Natural killer cell (primary cell): ENCODE measurements around the gene ZDHHC3. TPM values are rescaled to one million over a fixed set of nuclear protein-coding genes. Genes with fewer than 3 reads are reported as not detected.

Experiments
- ATAC-seq, 3 donors: fragments of 150-1000 bp in 2 of 3; fragments of 200-7000 bp in 1 of 3; cut with Tn5 transposase; 1 replicate in 1 of 3; 2 replicates in 2 of 3; pipeline ENCODE4 v1.10.0; 2021; ENCODE audit warnings: mild to moderate bottlenecking in 2 of 3, moderate library complexity in 2 of 3
- DNase-seq, 2 donors: peaks; one replicate each; pipeline versions ENCODE4 v3.0.0 to v3.0.0-alpha.2; 2013 to 2021; ENCODE audit warnings: mixed read lengths in 1 of 2
- H3K27ac ChIP-seq: one replicate; pipeline ENCODE4 v1.5.1; 2013; ENCODE audit warnings: mild to moderate bottlenecking, low read length
- H3K27me3 ChIP-seq: one replicate; pipeline ENCODE4 v1.6.1; 2013; ENCODE audit warnings: low read length; ENCODE audit not compliant: control insufficient read depth, insufficient read depth
- H3K36me3 ChIP-seq: one replicate; pipeline ENCODE4 v1.6.1; 2013; ENCODE audit warnings: low read length; ENCODE audit not compliant: control insufficient read depth, insufficient read depth
- H3K4me1 ChIP-seq: one replicate; pipeline ENCODE4 v1.6.1; 2013; ENCODE audit warnings: low read length; ENCODE audit not compliant: control insufficient read depth, insufficient read depth
- H3K4me3 ChIP-seq: one replicate; pipeline ENCODE4 v1.5.1; 2013; ENCODE audit warnings: low read length
- H3K9me3 ChIP-seq: one replicate; pipeline ENCODE4 v1.6.1; 2013; ENCODE audit warnings: low read length; ENCODE audit not compliant: control insufficient read depth, insufficient read depth
- H3K27ac Mint-ChIP-seq, 2 donors: one replicate each; pipeline ENCODE4 v1.8.0; 2022; ENCODE audit warnings: mild to moderate bottlenecking in 2 of 2, mixed read lengths in 2 of 2, moderate library complexity in 1 of 2
- H3K27me3 Mint-ChIP-seq, 2 donors: one replicate each; pipeline ENCODE4 v1.8.0; 2022; ENCODE audit warnings: low read depth in 2 of 2, mixed read lengths in 2 of 2
- H3K36me3 Mint-ChIP-seq: one replicate; pipeline ENCODE4 v1.8.0; 2022; ENCODE audit warnings: mixed read lengths
- H3K4me1 Mint-ChIP-seq, 2 donors: one replicate each; pipeline ENCODE4 v1.8.0; 2022; ENCODE audit warnings: mixed read lengths in 2 of 2
- H3K4me3 Mint-ChIP-seq: one replicate; pipeline ENCODE4 v1.8.0; 2022; ENCODE audit warnings: mild to moderate bottlenecking, moderate library complexity, mixed read lengths
- H3K9me3 Mint-ChIP-seq, 2 donors: one replicate each; pipeline ENCODE4 v1.8.0; 2022; ENCODE audit warnings: mixed read lengths in 2 of 2
- WGBS: methylation state at CpG from one replicate; pipeline ENCODE4 v1.1.7; 2013; ENCODE audit warnings: missing lambda C conversion rate; ENCODE audit not compliant: insufficient coverage; 5-methylcytosine and 5-hydroxymethylcytosine counted together
- intact Hi-C: fragments of 100-400 bp; cut with micrococcal nuclease; formaldehyde crosslinking; loops from one replicate; pipeline ENCODE4 v1.14.2; 2022
- total RNA-seq, 4 donors: library from RNA; stranded (reverse); fragments of 120-200 nt in 1 of 4; gene quantifications; one replicate each; pipeline versions ENCODE4 v1.2.3 to v1.2.4, GENCODE V29; 2013 to 2022
- TF ChIP-seq, protein P1 (sequence below): fragments of 200-600 bp; IDR thresholded peaks from one replicate; pipeline ENCODE4 v1.8.0; 2022; ENCODE audit warnings: antibody characterized with exemption

The ZDHHC3 gene
- total RNA-seq, 3 donors from 2014 or later (not counting 1 experiment from before 2014, with no cell fraction given), result 62.3 to 100.0 (median 78.6) TPM

DNA sequence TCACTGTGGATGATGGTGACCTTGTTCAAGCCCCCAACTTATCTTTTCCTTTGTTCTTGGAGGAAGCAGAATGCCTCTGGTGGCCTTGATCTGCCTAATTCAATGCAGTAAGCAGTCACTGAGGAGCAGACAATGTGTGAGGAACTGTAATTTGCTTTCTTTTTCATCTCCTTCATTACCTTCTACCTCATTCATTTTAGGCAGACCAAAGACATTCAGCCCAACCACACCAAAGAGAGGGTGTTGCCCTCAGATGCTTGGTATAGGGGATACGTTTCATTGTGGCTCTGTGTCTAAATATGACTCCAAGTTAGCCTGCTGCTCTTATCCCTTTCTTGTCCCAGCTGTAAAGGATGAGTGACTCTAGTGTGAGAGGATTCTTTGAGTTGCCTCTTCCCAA, 15.4 kb upstream of the ZDHHC3 start:
- intact Hi-C loops, result no loop called here
- TF ChIP-seq, protein P1, sequence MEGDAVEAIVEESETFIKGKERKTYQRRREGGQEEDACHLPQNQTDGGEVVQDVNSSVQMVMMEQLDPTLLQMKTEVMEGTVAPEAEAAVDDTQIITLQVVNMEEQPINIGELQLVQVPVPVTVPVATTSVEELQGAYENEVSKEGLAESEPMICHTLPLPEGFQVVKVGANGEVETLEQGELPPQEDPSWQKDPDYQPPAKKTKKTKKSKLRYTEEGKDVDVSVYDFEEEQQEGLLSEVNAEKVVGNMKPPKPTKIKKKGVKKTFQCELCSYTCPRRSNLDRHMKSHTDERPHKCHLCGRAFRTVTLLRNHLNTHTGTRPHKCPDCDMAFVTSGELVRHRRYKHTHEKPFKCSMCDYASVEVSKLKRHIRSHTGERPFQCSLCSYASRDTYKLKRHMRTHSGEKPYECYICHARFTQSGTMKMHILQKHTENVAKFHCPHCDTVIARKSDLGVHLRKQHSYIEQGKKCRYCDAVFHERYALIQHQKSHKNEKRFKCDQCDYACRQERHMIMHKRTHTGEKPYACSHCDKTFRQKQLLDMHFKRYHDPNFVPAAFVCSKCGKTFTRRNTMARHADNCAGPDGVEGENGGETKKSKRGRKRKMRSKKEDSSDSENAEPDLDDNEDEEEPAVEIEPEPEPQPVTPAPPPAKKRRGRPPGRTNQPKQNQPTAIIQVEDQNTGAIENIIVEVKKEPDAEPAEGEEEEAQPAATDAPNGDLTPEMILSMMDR, result no peak
- Mint-ChIP-seq H3K4me3 (no peak overlapping the region), H3K36me3 (no peaks in the 10 kb centered on the region), H3K4me1 (peaks cover 40 to 55% of the 10 kb centered on the region in 2 donors), H3K9me3 (no peaks in the 10 kb centered on the region), H3K27me3 (no peaks in the 10 kb centered on the region), H3K27ac (no peak overlapping the region)
- no peak overlapping the region for H3K4me3 ChIP-seq
- no peak for ATAC-seq
- no CpG with 5 or more reads among the region's 1 CpG for WGBS
- H3K27ac ChIP-seq, result no peak overlapping the region
- H3K36me3 ChIP-seq, result peaks cover 31% of the 10 kb centered on the region
- H3K4me1 ChIP-seq, result no peaks in the 10 kb centered on the region
- H3K27me3 ChIP-seq, result no peaks in the 10 kb centered on the region
- peak in 1 of 2 donors; percentile 30 for DNase-seq
- no peaks in the 10 kb centered on the region for H3K9me3 ChIP-seq

DNA sequence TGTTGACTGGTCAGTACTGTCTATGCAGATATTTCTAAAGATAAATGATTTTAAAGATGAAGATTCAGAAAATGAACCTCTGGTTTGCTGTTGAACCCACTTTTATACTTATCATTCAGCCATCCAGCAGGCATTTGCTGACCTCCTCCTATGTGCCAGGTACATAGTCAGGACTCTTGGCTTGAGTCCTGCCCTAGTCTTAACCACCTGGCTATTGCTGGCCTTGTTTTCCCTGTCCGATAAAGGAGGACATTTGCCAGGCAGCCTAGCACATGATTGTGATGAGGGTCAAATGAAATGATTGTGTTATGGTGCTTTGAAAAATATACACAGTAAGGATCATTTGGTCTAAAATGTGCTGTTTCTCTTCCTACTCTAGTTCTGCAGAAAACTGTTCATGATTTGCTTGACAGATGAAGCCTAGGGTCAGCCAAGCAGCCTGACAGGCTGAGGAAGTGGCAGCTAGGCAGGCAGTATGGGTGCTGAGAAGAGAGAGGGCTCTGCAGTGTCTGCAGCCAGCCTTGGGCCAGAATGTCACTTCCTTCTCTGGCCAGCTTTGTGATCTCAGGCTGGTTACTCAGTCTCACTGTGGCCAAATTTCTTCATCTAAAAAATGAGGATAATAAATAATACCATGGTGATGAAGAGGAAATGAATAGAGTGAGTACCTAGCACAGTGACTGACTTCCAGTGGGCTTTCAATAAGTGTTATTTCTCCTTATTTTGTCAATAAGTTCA, 13.8 kb upstream of the ZDHHC3 start:
- no peak overlapping the region for H3K27ac ChIP-seq
- Mint-ChIP-seq H3K9me3 (no peaks in the 10 kb centered on the region), H3K27ac (no peak overlapping the region), H3K36me3 (no peaks in the 10 kb centered on the region), H3K4me1 (peaks cover 45 to 50% of the 10 kb centered on the region in 2 donors), H3K4me3 (no peak overlapping the region), H3K27me3 (no peaks in the 10 kb centered on the region)
- H3K27me3 ChIP-seq, result no peaks in the 10 kb centered on the region
- peaks cover 26% of the 10 kb centered on the region for H3K36me3 ChIP-seq
- intact Hi-C loops, result no loop called here
- no peaks in the 10 kb centered on the region for H3K9me3 ChIP-seq
- peaks cover 11% of the 10 kb centered on the region for H3K4me1 ChIP-seq
- WGBS, result 100% methylated on average over 1 of the region's 1 CpG
- no peak for DNase-seq
- TF ChIP-seq, protein P1, result no peak
- no peak for ATAC-seq
- no peak overlapping the region for H3K4me3 ChIP-seq

DNA sequence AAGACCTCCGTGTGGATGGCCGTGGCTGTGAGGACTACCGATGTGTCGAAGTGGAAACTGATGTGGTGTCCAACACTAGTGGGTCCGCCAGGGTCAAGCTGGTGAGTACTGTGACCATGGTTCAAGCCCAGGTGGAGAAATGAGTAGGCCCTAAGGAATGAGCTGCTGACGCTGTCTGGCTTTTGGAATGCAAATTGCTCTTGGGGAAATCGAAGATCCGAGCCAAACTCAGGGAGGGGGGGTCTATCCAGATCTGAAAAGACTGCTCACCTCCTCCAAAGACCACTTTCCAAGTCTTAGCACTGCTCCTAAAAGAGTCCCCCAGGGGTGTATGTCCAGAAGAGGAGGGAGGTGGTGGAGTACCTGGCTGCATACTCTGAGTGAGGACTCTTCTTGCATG, 13.2 kb upstream of the ZDHHC3 start:
- DNase-seq, result no peak
- Mint-ChIP-seq H3K4me1 (peaks cover 52 to 57% of the 10 kb centered on the region in 2 donors), H3K27ac (no peak overlapping the region), H3K9me3 (no peaks in the 10 kb centered on the region), H3K4me3 (no peak overlapping the region), H3K27me3 (no peaks in the 10 kb centered on the region), H3K36me3 (no peaks in the 10 kb centered on the region)
- TF ChIP-seq, protein P1, result no peak
- Histone ChIP-seq H3K4me3 (no peak overlapping the region), H3K4me1 (peaks cover 16% of the 10 kb centered on the region), H3K9me3 (no peaks in the 10 kb centered on the region), H3K27ac (no peak overlapping the region), H3K36me3 (peaks cover 26% of the 10 kb centered on the region), H3K27me3 (no peaks in the 10 kb centered on the region)
- no peak for ATAC-seq
- 99% methylated on average over 8 of the region's 8 CpGs for WGBS
- intact Hi-C loops, result no loop called here

DNA sequence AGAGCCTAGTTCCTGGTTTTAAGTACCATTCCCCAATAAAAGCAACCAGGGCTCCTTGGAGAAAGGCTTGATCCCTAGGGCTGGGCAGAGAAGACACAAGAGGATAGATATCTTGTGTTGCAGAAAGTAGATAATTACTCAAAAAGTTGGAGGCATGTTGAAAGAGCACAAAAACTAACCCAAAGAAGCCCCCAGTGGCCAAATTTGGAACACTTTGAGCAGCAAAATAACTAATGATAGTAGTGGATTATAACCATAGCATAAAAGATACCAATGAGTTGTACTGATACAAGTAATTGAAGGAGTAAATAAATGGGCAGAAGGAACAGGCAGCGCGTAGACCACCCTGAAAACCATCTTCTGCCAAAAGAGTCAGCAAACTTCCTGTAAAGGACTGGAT, 12.1 kb upstream of the ZDHHC3 start:
- WGBS, result 95% methylated on average over 2 of the region's 2 CpGs
- H3K27me3 Mint-ChIP-seq, result no peaks in the 10 kb centered on the region
- DNase-seq, result peak in 1 of 2 donors; percentile 35
- H3K4me1 Mint-ChIP-seq, result peaks cover 62 to 66% of the 10 kb centered on the region in 2 donors
- H3K4me3 ChIP-seq, result no peak overlapping the region
- no peak overlapping the region for H3K27ac ChIP-seq
- intact Hi-C loops, result no loop called here
- peaks cover 22% of the 10 kb centered on the region for H3K36me3 ChIP-seq
- H3K9me3 ChIP-seq, result no peaks in the 10 kb centered on the region
- no peak overlapping the region for H3K4me3 Mint-ChIP-seq
- H3K9me3 Mint-ChIP-seq, result no peaks in the 10 kb centered on the region
- peaks cover 27% of the 10 kb centered on the region for H3K4me1 ChIP-seq
- TF ChIP-seq, protein P1, result peak; percentile 45
- H3K27ac Mint-ChIP-seq, result peak overlapping the region; percentile 2 to 50
- no peaks in the 10 kb centered on the region for H3K27me3 ChIP-seq
- ATAC-seq, result no peak
- H3K36me3 Mint-ChIP-seq, result no peaks in the 10 kb centered on the region
